ENCODE measurements around the gene ZNF827. TPM values are rescaled to one million over a fixed set of nuclear protein-coding genes. Genes with fewer than 3 reads are reported as not detected.

The ZNF827 gene, protein sequence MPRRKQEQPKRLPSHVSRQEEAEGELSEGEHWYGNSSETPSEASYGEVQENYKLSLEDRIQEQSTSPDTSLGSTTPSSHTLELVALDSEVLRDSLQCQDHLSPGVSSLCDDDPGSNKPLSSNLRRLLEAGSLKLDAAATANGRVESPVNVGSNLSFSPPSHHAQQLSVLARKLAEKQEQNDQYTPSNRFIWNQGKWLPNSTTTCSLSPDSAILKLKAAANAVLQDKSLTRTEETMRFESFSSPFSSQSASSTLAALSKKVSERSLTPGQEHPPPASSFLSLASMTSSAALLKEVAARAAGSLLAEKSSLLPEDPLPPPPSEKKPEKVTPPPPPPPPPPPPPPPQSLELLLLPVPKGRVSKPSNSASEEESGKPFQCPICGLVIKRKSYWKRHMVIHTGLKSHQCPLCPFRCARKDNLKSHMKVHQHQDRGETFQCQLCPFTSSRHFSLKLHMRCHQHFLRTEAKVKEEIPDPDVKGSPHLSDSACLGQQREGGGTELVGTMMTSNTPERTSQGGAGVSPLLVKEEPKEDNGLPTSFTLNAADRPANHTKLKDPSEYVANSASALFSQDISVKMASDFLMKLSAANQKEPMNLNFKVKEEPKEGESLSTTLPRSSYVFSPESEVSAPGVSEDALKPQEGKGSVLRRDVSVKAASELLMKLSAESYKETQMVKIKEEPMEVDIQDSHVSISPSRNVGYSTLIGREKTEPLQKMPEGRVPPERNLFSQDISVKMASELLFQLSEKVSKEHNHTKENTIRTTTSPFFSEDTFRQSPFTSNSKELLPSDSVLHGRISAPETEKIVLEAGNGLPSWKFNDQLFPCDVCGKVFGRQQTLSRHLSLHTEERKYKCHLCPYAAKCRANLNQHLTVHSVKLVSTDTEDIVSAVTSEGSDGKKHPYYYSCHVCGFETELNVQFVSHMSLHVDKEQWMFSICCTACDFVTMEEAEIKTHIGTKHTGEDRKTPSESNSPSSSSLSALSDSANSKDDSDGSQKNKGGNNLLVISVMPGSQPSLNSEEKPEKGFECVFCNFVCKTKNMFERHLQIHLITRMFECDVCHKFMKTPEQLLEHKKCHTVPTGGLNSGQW
- 19.0 TPM for polyA plus RNA-seq (ENCODE audit: insufficient read length)

DNA sequence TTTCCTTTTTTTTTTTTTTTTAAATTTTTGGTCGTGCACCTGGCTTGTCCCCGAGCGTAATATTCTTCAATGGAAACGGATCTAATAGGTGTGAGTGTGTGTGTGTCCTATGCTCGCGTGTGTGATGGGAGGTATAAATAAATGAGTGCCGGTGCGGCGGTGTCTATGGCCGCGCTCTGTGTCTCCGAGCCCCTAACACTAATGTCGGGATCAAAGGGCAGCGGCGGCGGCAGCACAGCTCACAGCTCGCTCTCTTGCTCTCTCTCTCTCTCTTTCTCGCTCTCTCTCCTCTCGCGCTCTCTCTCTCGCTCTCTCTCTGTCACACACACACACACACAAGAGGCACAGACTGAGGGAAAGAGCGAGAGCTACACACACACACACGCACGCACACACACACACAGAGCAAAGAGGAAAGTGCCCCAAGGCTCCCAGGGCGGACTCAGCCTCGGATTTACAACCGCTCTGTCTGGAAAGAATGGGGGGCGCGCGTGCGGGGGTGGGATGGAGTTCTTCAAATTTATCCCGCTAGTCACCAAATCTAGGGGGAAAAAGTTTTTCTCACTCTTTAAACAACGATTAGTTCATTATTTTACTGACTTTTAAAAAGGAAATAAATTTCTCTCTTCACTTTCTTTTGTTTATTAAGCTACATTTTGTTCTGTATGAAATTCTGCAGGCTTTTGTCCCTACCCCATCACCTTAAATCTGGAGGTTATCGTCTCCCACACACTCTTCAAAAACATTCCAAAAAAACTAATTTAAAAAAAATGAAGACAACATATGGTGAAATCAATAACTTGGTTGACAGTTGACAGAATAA is at the start of gene ZNF827:
Gene ZNF827, minus strand, starts transcription at position 206 of the 823 bp plus-strand sequence. CDS start 416 bp downstream, outside the sequence.
- peak; percentile 79 for DNase-seq

DNA sequence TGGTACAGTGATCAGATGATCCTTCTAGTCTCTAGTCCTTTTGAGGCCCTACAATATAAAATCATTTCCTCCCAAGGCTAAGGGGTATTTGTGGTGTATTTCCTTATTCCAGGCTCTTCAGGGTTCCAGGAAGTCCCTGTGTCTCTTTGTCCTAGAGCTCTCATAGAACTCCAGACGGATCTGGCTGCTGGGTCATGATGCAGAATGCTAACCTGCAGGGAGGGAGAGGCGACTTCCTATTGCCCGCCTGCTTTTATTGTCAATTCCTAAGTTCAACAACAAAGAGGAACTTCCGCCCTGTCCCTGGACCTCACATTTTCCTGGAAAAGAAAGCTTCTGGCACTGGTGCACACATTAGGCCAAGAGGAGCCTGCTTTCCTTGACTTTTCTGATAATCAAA is 45.9 kb upstream of the ZNF827 start:
- DNase-seq: peak; percentile 0

DNA sequence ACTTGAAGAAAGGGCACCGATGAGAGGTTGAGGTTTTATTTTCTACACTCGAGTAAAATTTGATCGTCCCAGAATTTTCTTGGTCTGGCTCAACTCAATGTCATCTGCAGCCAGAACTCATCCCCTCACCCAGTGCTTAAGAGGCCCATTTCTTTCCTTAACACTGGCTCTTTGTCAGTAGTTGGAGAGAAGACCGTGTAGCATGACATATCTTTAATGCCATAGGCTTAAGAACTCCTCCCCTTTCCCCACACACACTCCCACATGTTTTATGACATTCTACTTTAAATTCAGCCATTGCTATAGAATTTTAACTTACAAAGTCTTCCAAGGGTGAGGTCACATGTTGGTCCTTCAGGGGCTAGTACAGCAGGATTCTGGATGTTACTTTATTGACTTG is 44.2 kb upstream of the ZNF827 start:
- no peak for DNase-seq

DNA sequence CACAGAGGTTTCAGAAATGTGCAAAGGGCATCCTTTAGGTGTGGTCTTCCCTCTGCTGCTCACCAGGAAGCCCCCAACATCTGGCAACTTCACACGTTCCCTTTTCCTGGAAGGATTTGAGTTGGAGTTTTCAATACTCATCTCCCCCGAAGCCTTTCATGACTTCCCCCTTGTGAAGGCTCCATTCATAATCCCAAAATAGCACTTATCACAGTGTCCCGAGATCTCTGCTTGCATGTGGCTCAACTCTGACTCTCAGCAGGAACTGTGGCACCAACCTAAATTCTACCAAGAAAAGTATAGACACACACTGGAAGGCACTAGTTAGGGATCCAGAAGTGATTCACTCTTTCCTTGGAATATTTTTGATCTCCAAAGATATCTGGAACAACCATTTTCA is 40.5 kb upstream of the ZNF827 start:
- no peak for DNase-seq

DNA sequence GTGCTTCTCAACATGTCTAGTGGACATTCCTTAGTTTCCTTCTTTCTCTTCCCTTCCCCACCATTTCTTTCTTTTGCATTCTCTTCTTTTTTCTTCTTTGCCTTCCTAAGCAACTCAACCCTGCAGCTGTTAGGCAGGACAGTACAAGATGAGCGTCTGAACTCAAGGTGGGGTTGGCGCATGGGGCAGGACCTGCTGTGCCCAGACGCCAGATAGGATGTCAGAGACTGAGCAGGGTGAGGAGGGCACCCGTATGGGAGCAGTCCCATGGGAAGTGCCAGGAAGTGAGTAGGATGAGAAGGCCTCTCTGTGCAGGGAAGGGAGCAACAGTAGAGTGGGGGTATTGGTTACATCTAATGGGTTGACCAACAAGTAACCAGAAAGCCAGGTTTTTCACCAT is 38.1 kb upstream of the ZNF827 start:
- DNase-seq: no peak

DNA sequence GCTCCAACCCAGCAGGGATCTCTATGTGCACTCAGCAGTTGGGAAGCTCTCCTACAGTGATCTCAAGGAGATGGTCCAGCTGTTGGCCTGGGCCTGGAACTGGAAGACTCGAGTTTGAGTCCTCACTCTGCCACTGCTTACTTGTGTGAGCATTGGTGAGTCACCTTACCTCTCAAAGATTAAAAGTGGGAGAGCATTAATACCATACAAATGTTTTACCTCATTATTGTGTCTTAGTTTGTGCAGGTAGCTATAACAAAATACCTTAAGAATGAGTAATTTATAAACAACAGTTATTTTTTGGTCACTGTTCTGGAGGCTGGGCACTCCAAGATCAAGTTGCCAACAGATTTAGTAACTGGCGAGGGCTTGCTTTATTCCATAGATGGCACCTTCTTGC is 21.4 kb upstream of the ZNF827 start:
- DNase-seq: no peak

DNA sequence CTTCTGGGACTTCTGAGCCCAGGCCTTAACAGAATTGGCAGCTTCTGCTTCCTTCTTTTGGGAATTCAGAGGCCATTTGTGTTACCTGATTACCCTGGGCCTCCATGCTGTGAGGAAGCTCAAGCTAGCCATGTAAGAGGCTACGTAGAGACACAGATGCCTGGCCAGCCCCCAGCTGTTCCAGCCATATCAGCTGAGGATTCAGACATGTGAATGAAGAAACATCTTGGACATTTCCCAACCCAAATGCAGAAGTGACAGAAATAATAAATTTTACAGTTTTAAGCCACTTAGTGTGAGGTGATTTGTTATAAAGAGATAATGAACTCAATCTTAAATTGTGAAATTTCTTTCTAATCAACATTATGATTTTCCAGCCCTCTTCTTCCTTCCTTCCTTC is 18.7 kb upstream of the ZNF827 start:
- no peak for DNase-seq

DNA sequence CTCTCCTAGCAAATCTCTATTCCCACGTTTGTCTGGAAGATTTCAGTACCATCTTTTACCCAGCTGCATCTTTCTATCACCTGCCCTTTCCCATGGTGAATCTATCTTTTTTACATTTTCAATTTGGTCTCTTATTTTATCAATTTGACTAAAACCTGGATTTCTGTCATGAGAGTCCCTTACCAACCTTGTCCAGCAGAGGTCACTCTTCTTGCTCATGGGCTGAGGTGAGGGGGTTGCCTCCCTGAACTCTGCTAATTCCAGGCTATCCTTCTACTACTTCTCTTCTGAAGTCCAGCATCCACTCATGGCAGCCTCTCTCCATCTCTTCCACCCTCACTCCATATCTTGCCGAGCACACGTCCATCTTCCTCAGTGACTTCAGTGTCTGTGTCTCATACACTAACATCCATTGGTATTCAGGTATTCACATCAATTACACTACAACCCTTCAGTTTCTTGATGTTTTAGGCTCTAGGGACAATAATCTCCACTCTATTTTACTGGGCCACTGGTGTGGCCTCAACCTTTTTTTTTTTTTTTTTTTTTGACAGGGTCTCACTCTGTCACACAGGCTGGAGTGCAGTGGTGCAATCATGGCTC is 17.8 kb upstream of the ZNF827 start:
- DNase-seq: peak; percentile 14

DNA sequence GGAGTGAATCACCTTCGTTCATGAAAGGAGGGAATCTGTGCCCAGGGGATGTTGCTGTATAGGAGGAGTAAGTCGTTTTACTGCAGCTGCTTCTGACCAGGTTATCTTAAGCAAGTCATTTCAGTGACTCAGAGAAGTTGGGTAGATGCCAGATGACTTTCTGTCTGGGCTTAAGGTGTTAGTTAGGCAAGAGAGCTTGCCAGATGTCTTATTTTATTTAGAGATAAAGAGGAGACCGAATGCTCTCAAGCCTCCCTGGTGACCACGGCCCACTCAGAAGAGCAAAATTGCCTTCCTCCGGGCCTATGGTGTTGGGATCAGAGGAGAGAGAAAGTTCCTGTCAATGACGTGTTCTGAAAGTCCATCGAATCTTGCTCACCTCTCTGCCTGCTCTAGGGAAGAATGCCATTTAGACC is 16.3 kb upstream of the ZNF827 start:
- no peak for DNase-seq

DNA sequence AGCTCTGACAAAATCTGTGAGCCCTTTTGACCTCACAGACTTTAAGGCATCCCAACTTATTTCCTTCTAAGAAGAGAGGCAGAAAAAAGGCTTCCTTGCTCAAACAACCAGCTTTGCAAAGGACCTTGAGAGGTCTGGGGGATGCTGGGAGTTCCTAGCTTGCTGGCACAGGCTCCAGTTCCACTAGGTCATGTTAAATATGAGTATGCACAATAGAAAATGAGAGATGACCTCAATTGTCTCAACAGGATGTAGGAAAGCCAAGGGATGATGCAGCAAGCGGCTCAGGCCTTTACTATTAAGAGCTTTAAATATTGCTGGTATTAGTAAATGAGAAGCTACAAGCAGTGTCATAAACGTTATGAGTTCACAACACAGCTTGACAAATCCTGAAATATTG is 13.3 kb upstream of the ZNF827 start:
- no peak for DNase-seq

DNA sequence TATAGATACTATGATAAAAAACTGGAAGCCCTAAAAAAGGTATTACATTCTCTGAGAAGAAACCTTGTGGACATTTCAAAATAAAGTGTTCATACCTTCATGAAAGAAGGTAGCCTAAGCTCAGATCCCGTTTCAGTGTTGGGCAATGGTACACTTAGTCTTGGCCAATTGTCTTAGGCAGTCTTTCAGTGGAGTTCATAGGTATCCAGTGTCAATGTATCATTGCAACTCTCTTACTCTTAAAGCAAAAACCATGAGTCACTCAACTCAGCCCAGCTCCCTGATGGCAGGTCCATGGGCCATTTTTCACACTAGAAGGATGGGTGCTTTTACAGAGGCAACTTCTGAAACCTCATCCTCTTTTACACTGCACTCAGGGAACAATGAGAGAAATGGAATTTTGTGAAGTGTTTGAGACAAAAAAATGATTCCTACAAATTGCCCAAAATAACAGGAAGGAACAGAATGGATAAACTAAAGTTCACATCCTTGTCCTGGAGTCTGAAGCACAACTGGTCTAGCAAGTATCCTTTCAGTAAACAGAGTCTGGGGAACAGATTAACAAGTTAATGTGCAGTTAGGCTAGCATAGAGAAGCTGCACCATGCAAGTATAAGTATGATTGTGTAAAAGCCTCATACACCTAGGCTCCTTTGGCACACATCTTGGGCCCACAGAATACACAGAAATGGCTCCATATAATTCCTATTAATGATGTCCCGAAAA is 7.0 kb upstream of the ZNF827 start:
- DNase-seq: no peak

DNA sequence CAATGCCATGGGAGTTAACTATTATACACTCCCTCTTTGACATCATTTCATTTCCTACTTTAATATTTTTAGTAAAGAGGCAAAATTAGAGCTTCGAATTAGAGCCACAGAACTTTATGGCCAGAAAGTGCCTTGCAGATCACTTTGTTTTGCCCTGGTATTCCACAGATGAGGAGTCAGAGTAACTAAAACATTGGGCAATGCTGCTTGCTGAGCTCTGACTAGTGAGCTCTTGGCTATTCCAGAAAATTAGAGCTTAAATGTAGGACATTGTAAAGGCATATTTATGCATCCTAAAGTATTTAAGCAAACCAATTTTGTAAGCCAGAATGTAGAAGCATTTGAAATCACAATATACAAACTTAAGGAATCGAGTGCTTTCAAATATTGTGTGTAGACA is 6.3 kb upstream of the ZNF827 start:
- no peak for DNase-seq

DNA sequence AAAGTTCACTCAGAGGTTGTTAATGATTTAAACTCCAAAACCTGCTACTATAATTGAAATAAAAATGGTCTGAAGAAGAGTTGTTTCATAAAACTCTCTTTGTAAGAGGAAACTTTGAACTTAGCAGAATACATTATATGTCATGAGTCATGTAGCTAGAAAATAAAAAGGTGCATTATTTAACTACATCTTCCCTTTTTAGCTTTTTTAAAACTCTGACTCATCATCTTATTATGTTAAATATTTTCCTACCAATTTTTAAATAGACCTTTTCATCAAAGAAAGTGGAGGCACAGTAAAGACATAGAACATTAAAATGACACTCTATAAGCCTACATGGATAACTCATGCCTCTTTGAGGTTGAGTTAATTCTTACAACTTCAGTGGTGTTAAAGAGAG is 1.2 kb upstream of the ZNF827 start:
- DNase-seq: no peak

DNA sequence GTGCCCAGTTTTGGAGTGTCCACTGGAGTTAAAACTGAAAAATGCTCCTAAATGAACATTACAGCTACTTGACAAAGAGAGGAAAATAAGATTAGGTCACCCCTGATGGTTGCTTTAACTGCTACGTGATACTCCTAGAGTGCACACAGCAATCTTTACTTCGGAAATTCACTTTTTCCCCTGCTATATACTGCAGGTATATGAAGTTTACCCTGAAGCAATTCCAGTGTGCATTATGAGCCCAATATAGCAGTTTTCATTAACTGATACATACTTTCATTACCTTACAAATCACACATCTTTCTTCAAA is 773 bp upstream of the ZNF827 start:
- DNase-seq: no peak

DNA sequence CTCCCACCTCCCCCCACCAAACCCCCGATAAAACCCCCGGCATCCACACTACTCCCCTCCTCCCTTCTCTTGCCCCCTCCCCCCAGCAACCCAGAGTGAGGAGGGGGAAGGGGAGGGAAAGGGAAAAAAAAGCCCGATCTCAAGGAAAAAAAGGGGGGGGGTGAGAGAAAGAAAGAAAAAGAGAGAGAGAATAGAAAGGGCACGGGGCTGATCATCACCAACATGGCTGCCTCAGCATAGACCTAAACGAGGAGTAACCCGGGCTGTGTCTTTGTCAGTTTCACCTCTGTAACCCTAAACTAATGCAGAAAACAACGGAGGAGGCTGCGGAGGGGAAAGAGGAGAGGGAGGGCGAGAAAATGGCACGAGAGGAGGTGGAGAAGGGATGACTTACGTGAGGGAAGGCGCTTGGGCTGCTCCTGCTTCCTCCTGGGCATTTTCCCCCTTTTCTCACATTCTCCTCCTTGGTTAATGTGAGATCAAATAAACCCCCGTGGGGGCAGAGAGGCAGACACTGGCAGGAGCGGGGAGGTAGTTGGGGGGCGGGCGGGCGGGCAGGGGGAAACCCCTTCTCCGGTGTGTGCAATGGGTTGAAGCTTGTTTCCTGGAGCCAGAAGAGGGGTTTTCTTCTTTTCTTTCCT is 532 bp downstream of the ZNF827 start:
- DNase-seq: peak; percentile 61

DNA sequence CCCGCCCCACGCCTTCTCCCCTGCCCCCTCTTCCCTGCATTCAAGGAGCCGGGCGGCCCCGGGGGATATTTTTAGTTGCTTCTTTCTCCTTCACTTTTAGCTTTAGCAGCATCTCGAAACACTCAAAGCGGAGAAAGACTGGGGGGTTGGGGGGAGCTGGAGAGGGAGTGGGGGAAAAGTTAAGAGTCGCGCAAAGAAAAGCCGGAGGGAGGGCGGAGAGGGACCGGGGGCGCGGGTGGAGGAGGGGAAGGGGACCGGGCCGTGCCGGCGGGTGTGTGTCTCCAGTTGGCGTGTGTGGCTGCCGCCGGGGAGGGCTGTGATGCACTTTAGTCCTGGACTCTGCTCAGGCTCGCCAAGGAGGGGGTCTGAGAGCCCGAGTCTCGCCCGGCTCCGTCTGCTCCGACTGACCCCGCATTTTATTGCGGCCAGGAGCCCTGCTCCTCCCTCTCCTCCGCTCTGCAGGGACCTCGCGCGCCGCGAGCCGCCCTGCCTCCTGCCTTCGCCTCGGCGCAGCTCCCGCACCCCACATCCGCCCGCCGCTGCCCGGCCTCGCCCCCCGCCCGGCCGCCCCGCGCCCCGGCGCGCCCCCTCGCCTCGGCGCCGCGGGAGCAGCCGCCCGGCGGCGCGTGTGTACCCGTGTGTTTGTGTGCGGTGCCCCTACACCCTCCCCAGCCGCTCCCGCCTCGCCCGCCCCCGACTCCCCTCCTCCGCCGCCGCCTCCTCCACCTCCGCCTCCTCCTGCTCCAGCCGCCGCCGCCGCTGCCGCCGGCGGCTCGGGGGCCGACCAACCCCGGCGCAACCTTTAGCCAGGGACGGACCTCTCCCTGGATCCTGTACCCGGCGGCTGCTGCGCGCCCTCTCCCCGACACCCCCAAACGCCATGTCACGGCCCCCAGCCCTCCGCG is 1.4 kb downstream of the ZNF827 start:
- peak; percentile 80 for DNase-seq

DNA sequence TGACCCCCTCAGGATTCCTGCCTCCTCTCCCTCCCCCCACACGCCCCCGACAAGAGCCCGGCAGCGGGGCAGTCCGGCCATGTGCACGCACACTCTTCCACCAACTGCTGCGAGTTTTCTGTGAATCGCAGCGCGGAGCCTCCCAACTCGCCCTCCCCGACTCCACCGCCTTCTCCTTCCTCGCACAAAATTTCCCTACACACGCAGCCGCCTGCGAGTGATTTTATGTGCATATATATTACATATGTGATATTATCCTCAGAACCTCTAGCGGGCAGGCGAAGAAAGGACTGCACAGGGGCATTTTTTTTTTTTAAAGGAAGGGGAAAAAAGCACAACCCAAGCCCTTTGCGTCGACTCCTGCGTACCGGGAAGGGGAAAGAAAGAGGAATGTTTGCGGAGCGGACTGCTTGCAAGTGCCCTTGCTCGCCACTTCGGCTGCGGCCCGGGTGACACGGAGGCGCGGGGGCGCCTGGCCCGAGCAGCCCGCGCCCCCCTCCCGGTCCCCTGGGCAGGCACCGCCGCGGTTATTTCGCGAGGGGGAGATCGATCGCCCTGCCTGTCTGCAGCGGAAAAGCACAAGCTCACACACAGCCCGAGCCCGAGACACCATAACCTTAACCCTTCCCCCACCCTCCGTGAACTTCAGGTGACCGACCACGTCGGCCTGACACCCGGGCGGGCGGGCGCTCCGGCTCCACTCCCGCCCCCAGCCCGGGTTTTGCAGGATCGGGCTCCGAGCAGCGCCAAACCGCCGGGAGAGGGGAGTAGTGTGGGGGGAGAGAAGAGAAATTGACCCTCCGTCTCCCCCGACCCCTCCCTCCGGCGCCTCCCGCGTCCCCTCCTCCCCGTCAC is 2.3 kb downstream of the ZNF827 start:
- peak; percentile 90 for DNase-seq

DNA sequence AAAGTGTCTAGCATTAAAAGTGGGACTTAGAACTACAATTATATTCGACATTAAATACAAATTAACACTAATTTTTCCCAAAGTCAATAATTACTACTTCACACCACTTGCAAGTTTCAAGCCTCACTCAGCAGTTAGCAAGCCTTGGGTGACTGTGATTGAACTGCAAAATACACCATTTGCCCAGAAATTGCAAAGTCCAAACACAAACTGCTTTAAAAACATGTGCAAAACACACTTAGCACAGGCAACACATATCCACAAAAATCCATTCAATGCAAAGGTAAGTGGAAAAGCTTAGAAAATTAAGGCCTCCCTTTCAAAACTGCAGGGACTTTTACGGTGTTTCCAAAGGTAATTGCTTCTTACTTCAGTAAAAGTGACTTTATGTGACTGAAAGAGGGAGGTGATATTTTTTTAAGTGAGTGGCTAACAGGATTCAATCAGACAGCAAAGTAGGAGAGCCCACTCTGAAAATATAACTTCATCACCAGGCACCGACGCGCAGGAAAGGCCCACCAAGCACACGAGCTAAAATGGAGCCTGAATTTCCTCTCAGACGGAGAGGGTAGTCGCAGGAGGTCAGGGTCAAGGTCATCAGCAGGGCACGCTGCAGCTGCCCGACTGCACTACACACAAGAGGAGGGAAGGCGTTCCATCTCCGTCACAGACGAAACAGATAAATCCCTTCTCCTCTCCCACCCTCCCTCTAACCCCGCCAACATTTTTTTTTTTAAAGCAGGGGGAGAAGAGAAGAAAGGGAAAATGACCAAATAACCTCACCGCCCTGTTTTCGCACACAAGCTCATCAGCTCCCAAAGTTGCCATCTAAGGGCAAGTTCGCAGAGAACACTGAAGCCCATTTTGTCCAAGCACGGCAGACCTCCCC is 3.1 kb downstream of the ZNF827 start:
- peak; percentile 54 for DNase-seq
